HG03432 (cell line): ENCODE measurements around the gene GASK1B.

Source experiments
- ATAC-seq: cut with Tn5 transposase; IDR thresholded peaks from one replicate; pipeline ENCODE4 v1.9.1; 2021; ENCODE audit warnings: mild to moderate bottlenecking, moderate library complexity; ENCODE audit not compliant: unreplicated experiment

Gene GASK1B

GRCh38 chr4:158189422-158189821, 16.6 kb upstream of the GASK1B start:
- no peak for ATAC-seq

GRCh38 chr4:158186815-158187214, 14.0 kb upstream of the GASK1B start:
- ATAC-seq = no peak

GRCh38 chr4:158182736-158183135, 9.9 kb upstream of the GASK1B start:
- ATAC-seq = no peak

- no peak for ATAC-seq
These were observed 9.1 kb upstream of the GASK1B start for GRCh38 chr4:158181906-158182305.

GRCh38 chr4:158179465-158179864, 6.6 kb upstream of the GASK1B start:
- ATAC-seq = no peak

- ATAC-seq = no peak
These were observed 4.0 kb upstream of the GASK1B start for GRCh38 chr4:158176776-158177175.

- no peak for ATAC-seq
These were observed 3.3 kb upstream of the GASK1B start for GRCh38 chr4:158176108-158176507.

- ATAC-seq = peak; percentile 65
These were observed 1.9 kb downstream of the GASK1B start for GRCh38 chr4:158170691-158171561.

GRCh38 chr4:158169931-158170690, 2.7 kb downstream of the GASK1B start:
- peak; percentile 13 for ATAC-seq

GRCh38 chr4:158169506-158169905, 3.3 kb downstream of the GASK1B start:
- no peak for ATAC-seq

GRCh38 chr4:158168606-158169005, 4.2 kb downstream of the GASK1B start:
- ATAC-seq = no peak

- ATAC-seq = no peak
These were observed 6.1 kb downstream of the GASK1B start for GRCh38 chr4:158166701-158167100.

GRCh38 chr4:158164768-158165213, 8.0 kb downstream of the GASK1B start:
- ATAC-seq = no peak

GRCh38 chr4:158163941-158164767, 8.7 kb downstream of the GASK1B start:
- ATAC-seq = no peak

- ATAC-seq = no peak
These were observed 10.2 kb downstream of the GASK1B start for GRCh38 chr4:158162631-158163030.

- ATAC-seq = no peak
These were observed 11.1 kb downstream of the GASK1B start for GRCh38 chr4:158161551-158162354.

GRCh38 chr4:158159718-158160094, 13.1 kb downstream of the GASK1B start:
- ATAC-seq = no peak

GRCh38 chr4:158159054-158159717, 13.6 kb downstream of the GASK1B start:
- ATAC-seq = peak; percentile 74

GRCh38 chr4:158157412-158157811, 15.4 kb downstream of the GASK1B start:
- no peak for ATAC-seq
